Activated CD4-positive, alpha-beta T cell treated with anti-CD3 and anti-CD28 coated beads, Interleukin-2, Interleukin-4, amounts not matched to agents 100 ng/mL and 50 ng/mL, durations not matched to agents 16 hours and 8 hours (primary cell): ENCODE data around the gene CARMIL1.
"Not testable (repeated sequence)": the region's sequence is repeated elsewhere in the genome, so short reads cannot be mapped to it uniquely, and the experiment has no call there.

ENCODE experiments used
- DNase-seq: peaks from one replicate; pipeline ENCODE4 v3.0.0-alpha.2; 2020; ENCODE audit warnings: low spot score

CARMIL1 gene

GRCh38 chr6:25578538-25578937, 299.4 kb downstream of the CARMIL1 start:
- DNase-seq: no peak

- DNase-seq: no peak
These were observed 300.3 kb downstream of the CARMIL1 start for GRCh38 chr6:25579391-25579883.

GRCh38 chr6:25579902-25580495, 300.8 kb downstream of the CARMIL1 start:
- peak; percentile 4 for DNase-seq

GRCh38 chr6:25582101-25582500, 302.9 kb downstream of the CARMIL1 start:
- DNase-seq: no peak

GRCh38 chr6:25583099-25583498, 303.9 kb downstream of the CARMIL1 start:
- peak; percentile 8 for DNase-seq

GRCh38 chr6:25583906-25584305, 304.7 kb downstream of the CARMIL1 start:
- DNase-seq: no peak

- DNase-seq: no peak
These were observed 306.1 kb downstream of the CARMIL1 start for GRCh38 chr6:25585225-25585624.

GRCh38 chr6:25586119-25586518, 306.9 kb downstream of the CARMIL1 start:
- DNase-seq: not testable (repeated sequence)

GRCh38 chr6:25586927-25587326, 307.8 kb downstream of the CARMIL1 start:
- DNase-seq: no peak

- DNase-seq: no peak
These were observed 311.8 kb downstream of the CARMIL1 start for GRCh38 chr6:25590986-25591385.

- no peak for DNase-seq
These were observed 318.0 kb downstream of the CARMIL1 start for GRCh38 chr6:25596928-25597818.

- DNase-seq: no peak
These were observed 320.4 kb downstream of the CARMIL1 start for GRCh38 chr6:25599516-25600085.

- DNase-seq: peak; percentile 49
These were observed 322.9 kb downstream of the CARMIL1 start for GRCh38 chr6:25601800-25602673.

- DNase-seq: no peak
These were observed 323.5 kb downstream of the CARMIL1 start for GRCh38 chr6:25602674-25602982.

GRCh38 chr6:25603251-25603650, 324.1 kb downstream of the CARMIL1 start:
- DNase-seq: no peak

- DNase-seq: no peak
These were observed 327.0 kb downstream of the CARMIL1 start for GRCh38 chr6:25606151-25606550.

GRCh38 chr6:25608558-25609174, 329.5 kb downstream of the CARMIL1 start:
- DNase-seq: no peak

GRCh38 chr6:25612666-25613065, 333.5 kb downstream of the CARMIL1 start:
- DNase-seq: peak; percentile 1

GRCh38 chr6:25613415-25613814, 334.2 kb downstream of the CARMIL1 start:
- no peak for DNase-seq

GRCh38 chr6:25614052-25614451, 334.9 kb downstream of the CARMIL1 start:
- DNase-seq: no peak

- DNase-seq: no peak
These were observed 336.3 kb downstream of the CARMIL1 start for GRCh38 chr6:25615471-25615870.

- no peak for DNase-seq
These were observed 338.8 kb downstream of the CARMIL1 start for GRCh38 chr6:25617997-25618396.
